ENCODE measurements around the gene SLC26A4.

DNA sequence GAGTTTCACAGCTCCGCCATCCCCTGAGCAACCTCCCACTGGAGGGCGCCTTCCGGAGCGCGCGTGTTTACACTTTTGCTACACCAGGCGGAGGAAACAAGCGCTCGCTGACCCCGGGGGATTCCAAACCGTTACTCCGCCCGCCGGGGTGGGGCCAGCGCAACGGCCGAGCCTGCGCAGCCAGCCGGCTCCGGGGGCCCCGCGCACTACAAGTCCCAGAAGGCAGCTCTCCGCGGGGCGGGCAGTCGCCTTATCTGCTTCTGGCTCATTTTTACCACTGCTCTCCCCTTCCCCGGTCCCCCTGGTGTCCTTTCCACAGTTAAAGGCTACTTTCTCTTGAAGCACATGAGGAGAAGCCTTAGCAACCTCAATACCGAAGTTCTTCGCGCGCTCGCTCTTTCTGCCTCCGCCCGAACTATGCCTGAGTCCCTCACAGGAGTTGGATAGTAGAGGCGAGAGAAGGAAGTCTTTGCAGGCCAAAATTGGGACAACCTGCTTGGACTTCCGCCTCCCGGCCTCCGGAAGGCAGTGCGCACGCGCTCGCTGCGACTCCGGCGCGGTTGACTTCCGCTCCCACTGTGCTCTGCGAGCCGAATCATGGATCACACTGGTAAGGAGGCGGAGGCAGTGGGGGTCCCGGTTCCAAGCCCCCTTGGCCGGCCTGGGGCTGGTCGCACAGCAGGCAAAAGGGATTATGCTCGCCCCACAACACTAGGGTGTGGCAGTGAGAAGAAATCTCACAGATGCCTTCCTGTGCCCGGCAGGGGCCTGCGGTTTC is 83.1 kb downstream of the SLC26A4 start, which contains the start of gene CBLL1:
- TF ChIP-seq CTCF (IDR thresholded peaks at IDR 0.05): peak; percentile 67
- TF ChIP-seq EZH2 (IDR thresholded peaks at IDR 0.05; ENCODE audit: borderline replicate concordance, insufficient read depth, low read depth, low read length, poor library complexity, severe bottlenecking): no peak
